Measurements from ENCODE around the gene PTPRT. TPM values are rescaled to one million over a fixed set of nuclear protein-coding genes. Genes with fewer than 3 reads are reported as not detected.

The PTPRT gene
- polyA plus RNA-seq, 3 donors = not detected

DNA sequence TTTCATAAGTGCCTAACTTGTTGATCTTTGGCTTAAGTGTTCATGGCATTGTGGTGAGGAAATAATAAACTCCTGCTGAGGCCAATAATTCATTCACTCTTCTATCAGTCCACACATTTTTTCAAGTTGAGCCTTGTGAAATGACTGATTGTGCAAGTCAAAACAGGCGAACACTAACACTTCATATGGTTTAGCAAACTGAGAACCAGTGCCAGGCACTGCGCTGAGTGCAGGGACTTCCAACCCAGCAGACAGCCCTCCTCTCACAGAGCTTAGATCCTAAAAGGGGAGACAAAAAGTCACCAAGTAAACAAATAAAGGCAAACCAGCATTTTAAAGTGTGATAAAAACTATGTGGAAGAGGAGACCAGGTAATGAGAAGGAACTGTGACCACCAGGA lies 435.0 kb downstream of the PTPRT start:
- peaks cover 2 to 5% of the 10 kb centered on the region in 2 donors for H3K9me3 ChIP-seq (replicated peaks in 1 of 2; ENCODE audit: control insufficient read depth in 1 of 2, insufficient read depth in 1 of 2, low read length in 2 of 2)
- no peak overlapping the region for H3K4me2 ChIP-seq (replicated peaks; ENCODE audit: extremely low read depth, low read length, poor library complexity, severe bottlenecking)
- H3K4me3 Mint-ChIP-seq = no peak overlapping the region
- no CpG with 5 or more reads among the region's 2 CpGs for WGBS (ENCODE audit: insufficient coverage)
- H2AFZ ChIP-seq (ENCODE audit: insufficient read depth, low read depth, low read length, poor library complexity, severe bottlenecking) = no peak overlapping the region
- TF ChIP-seq, protein P1, sequence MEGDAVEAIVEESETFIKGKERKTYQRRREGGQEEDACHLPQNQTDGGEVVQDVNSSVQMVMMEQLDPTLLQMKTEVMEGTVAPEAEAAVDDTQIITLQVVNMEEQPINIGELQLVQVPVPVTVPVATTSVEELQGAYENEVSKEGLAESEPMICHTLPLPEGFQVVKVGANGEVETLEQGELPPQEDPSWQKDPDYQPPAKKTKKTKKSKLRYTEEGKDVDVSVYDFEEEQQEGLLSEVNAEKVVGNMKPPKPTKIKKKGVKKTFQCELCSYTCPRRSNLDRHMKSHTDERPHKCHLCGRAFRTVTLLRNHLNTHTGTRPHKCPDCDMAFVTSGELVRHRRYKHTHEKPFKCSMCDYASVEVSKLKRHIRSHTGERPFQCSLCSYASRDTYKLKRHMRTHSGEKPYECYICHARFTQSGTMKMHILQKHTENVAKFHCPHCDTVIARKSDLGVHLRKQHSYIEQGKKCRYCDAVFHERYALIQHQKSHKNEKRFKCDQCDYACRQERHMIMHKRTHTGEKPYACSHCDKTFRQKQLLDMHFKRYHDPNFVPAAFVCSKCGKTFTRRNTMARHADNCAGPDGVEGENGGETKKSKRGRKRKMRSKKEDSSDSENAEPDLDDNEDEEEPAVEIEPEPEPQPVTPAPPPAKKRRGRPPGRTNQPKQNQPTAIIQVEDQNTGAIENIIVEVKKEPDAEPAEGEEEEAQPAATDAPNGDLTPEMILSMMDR (IDR thresholded peaks at IDR 0.05) = no peak
- no peaks in the 10 kb centered on the region for H3K4me1 Mint-ChIP-seq
- intact Hi-C loops (cut with micrococcal nuclease) = no loop called here
- no peak overlapping the region for H3K4me3 ChIP-seq (replicated peaks in 1 of 3; ENCODE audit: low read depth in 2 of 3, low read length in 3 of 3)
- H3K36me3 ChIP-seq (replicated peaks in 1 of 2; ENCODE audit: control insufficient read depth in 1 of 2, insufficient read depth in 2 of 2, low read length in 2 of 2) = no peaks in the 10 kb centered on the region
- H3K27ac Mint-ChIP-seq = no peak overlapping the region
- H3K36me3 Mint-ChIP-seq = no peaks in the 10 kb centered on the region
- H3K27me3 Mint-ChIP-seq (ENCODE audit: low read depth in 3 of 3) = peaks cover 0 to 1% (median 1%) of the 10 kb centered on the region in 3 donors
- no peaks in the 10 kb centered on the region for H3K4me1 ChIP-seq (ENCODE audit: control insufficient read depth in 1 of 2, insufficient read depth in 2 of 2, low read length in 2 of 2)
- H3K9me3 Mint-ChIP-seq = peaks cover 0 to 9% (median 3%) of the 10 kb centered on the region in 7 donors
- H3K79me2 ChIP-seq (ENCODE audit: insufficient read depth, low read length) = no peaks in the 10 kb centered on the region
- no peaks in the 10 kb centered on the region for H4K20me1 ChIP-seq (ENCODE audit: insufficient read depth, low read length)
- no peak overlapping the region for H3K27ac ChIP-seq (ENCODE audit: low read depth in 1 of 2, low read length in 2 of 2)
- no peak for DNase-seq
- no peak overlapping the region for H3K9ac ChIP-seq (ENCODE audit: insufficient read depth, low read length, poor library complexity, severe bottlenecking)
- no peaks in the 10 kb centered on the region for H3K27me3 ChIP-seq (ENCODE audit: control insufficient read depth in 2 of 2, insufficient read depth in 2 of 2, low read length in 2 of 2)

DNA sequence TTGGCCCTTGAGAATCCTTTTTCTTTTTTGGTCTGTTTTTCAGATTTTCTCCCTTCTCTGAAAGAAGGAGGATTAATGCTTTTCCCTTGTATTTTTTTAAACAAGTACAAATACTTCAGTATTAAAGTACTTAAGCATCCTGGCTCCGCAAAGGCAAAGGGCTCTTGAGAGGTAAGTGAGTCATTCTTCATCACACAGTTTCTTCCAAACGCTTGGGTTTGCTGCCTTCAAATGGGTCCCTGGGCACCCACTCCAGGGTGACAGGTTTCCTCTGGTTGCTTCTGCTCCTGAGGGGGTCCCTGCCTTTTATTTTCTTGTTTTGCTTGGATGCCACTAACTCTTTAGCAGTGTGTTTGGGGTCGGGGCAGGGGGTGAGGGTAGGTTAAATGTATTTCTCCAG lies 437.1 kb downstream of the PTPRT start:
- H3K27ac ChIP-seq (ENCODE audit: low read depth in 1 of 2, low read length in 2 of 2) = no peak overlapping the region
- H3K4me1 Mint-ChIP-seq = no peaks in the 10 kb centered on the region
- H3K4me1 ChIP-seq (ENCODE audit: control insufficient read depth in 1 of 2, insufficient read depth in 2 of 2, low read length in 2 of 2) = no peaks in the 10 kb centered on the region
- no peak overlapping the region for H3K4me3 Mint-ChIP-seq
- no peak for DNase-seq
- no peak overlapping the region for H3K9ac ChIP-seq (ENCODE audit: insufficient read depth, low read length, poor library complexity, severe bottlenecking)
- no peak overlapping the region for H3K27ac Mint-ChIP-seq
- no peak overlapping the region for H2AFZ ChIP-seq (ENCODE audit: insufficient read depth, low read depth, low read length, poor library complexity, severe bottlenecking)
- no peak overlapping the region for H3K4me3 ChIP-seq (replicated peaks in 1 of 3; ENCODE audit: low read depth in 2 of 3, low read length in 3 of 3)
- peaks cover 0 to 1% (median 1%) of the 10 kb centered on the region in 3 donors for H3K27me3 Mint-ChIP-seq (ENCODE audit: low read depth in 3 of 3)
- H3K36me3 Mint-ChIP-seq = no peaks in the 10 kb centered on the region
- intact Hi-C loops (cut with micrococcal nuclease) = no loop called here
- no peaks in the 10 kb centered on the region for H3K36me3 ChIP-seq (replicated peaks in 1 of 2; ENCODE audit: control insufficient read depth in 1 of 2, insufficient read depth in 2 of 2, low read length in 2 of 2)
- TF ChIP-seq, protein P1 (IDR thresholded peaks at IDR 0.05) = no peak
- no peaks in the 10 kb centered on the region for H3K79me2 ChIP-seq (ENCODE audit: insufficient read depth, low read length)
- peaks cover 0 to 12% (median 5%) of the 10 kb centered on the region in 7 donors for H3K9me3 Mint-ChIP-seq
- H3K27me3 ChIP-seq (ENCODE audit: control insufficient read depth in 2 of 2, insufficient read depth in 2 of 2, low read length in 2 of 2) = no peaks in the 10 kb centered on the region
- peaks cover 4 to 5% of the 10 kb centered on the region in 2 donors for H3K9me3 ChIP-seq (replicated peaks in 1 of 2; ENCODE audit: control insufficient read depth in 1 of 2, insufficient read depth in 1 of 2, low read length in 2 of 2)
- H4K20me1 ChIP-seq (ENCODE audit: insufficient read depth, low read length) = no peaks in the 10 kb centered on the region
- WGBS (ENCODE audit: insufficient coverage) = 75% methylated on average over 1 of the region's 3 CpGs
- H3K4me2 ChIP-seq (replicated peaks; ENCODE audit: extremely low read depth, low read length, poor library complexity, severe bottlenecking) = no peak overlapping the region

Measured in CD14-positive monocyte (primary cell).